IMR-90 (cell line): ENCODE measurements around the gene AXL. TPM values are rescaled to one million over a fixed set of nuclear protein-coding genes. Genes with fewer than 3 reads are reported as not detected.

ENCODE experiments used
- ATAC-seq: fragments of 200-7000 bp; cut with Tn5 transposase; 2 replicates; pipeline ENCODE4 v1.9.1; 2020; ENCODE audit warnings: low read depth, mild to moderate bottlenecking, moderate library complexity
- BruUV-seq: library from RNA; stranded (reverse); fragments of 400-500 nt; replicated peaks from 2 replicates; lab custom pipeline; 2021; lab: Mats Ljungman, UMichigan
- CTCF ChIA-PET: fragments of 300-600 bp; formaldehyde crosslinking; extraction: SDS; loops from one replicate; lab custom pipeline; 2021; ENCODE audit warnings: antibody characterized with exemption; lab: Yijun Ruan, JAX
- POLR2A ChIA-PET: fragments of 300-600 bp; sonication (Branson Sonifier 250); formaldehyde crosslinking; loops from one replicate; lab custom pipeline; 2022; ENCODE audit warnings: antibody characterized with exemption; ENCODE audit not compliant: unreplicated experiment; lab: Charles Lee
- DNase-seq: peaks from one replicate; pipeline ENCODE4 v3.0.0; 2013
- H2AFZ ChIP-seq: replicated peaks from 2 replicates; pipeline ENCODE3; 2013; ENCODE audit warnings: low read length, mild to moderate bottlenecking; ENCODE audit not compliant: poor library complexity
- H2AK5ac ChIP-seq: 2 replicates; pipeline ENCODE4 v1.6.1; 2013; ENCODE audit warnings: low read depth, low read length, inconsistent platforms
- H2AK9ac ChIP-seq: replicated peaks from 2 replicates; pipeline ENCODE3; 2013; ENCODE audit warnings: mild to moderate bottlenecking, low read depth, low read length, moderate library complexity; ENCODE audit not compliant: poor library complexity
- H2BK120ac ChIP-seq: 2 replicates; pipeline ENCODE4 v1.6.1; 2013; ENCODE audit warnings: low read depth, low read length, inconsistent platforms
- H2BK15ac ChIP-seq: 3 replicates; pipeline ENCODE4 v1.6.1; 2013; ENCODE audit warnings: low read depth, low read length, inconsistent platforms
- H2BK20ac ChIP-seq: 2 replicates; pipeline ENCODE4 v1.6.1; 2013; ENCODE audit warnings: low read depth, mild to moderate bottlenecking, inconsistent platforms, low read length, moderate library complexity
- H2BK5ac ChIP-seq: 2 replicates; pipeline ENCODE4 v1.6.1; 2013; ENCODE audit warnings: mild to moderate bottlenecking, low read depth, low read length, inconsistent platforms; ENCODE audit not compliant: poor library complexity, severe bottlenecking
- H3K14ac ChIP-seq: replicated peaks from 2 replicates; pipeline ENCODE4 v1.6.1; 2013; ENCODE audit warnings: low read depth, low read length, inconsistent platforms
- H3K18ac ChIP-seq: 2 replicates; pipeline ENCODE4 v1.6.1; 2013; ENCODE audit warnings: low read depth, low read length, control low read depth
- H3K23ac ChIP-seq: 2 replicates; pipeline ENCODE4 v1.6.1; 2013; ENCODE audit warnings: low read depth, low read length, inconsistent platforms
- H3K27ac ChIP-seq: 2 replicates; pipeline ENCODE4 v1.5.1; 2013; ENCODE audit warnings: mild to moderate bottlenecking, control low read depth, low read length; ENCODE audit not compliant: insufficient read depth
- H3K27me3 ChIP-seq: 2 replicates; pipeline ENCODE4 v1.6.1; 2013; ENCODE audit warnings: low read length; ENCODE audit not compliant: control insufficient read depth, insufficient read depth
- H3K36me3 ChIP-seq: 2 replicates; pipeline ENCODE4 v1.6.1; 2013; ENCODE audit warnings: low read length, mixed read lengths; ENCODE audit not compliant: control insufficient read depth, insufficient read depth
- H3K4ac ChIP-seq: 2 replicates; pipeline ENCODE4 v1.6.1; 2013; ENCODE audit warnings: low read depth, low read length, inconsistent platforms
- H3K4me1 ChIP-seq: 2 replicates; pipeline ENCODE4 v1.6.1; 2013; ENCODE audit warnings: low read length, mixed read lengths; ENCODE audit not compliant: control insufficient read depth, insufficient read depth
- H3K4me2 ChIP-seq: 2 replicates; pipeline ENCODE4 v1.6.1; 2013; ENCODE audit warnings: low read depth, mild to moderate bottlenecking, control low read depth, low read length, moderate library complexity
- H3K4me3 ChIP-seq: 2 replicates; pipeline ENCODE4 v1.5.1; 2013; ENCODE audit warnings: low read depth, mild to moderate bottlenecking, control low read depth, low read length, moderate library complexity; ENCODE audit not compliant: insufficient read depth
- H3K56ac ChIP-seq: 2 replicates; pipeline ENCODE4 v1.6.1; 2013; ENCODE audit warnings: low read length, inconsistent platforms; ENCODE audit not compliant: insufficient read depth; ENCODE audit errors: extremely low read depth
- H3K79me1 ChIP-seq, 2 experiments: 2 replicates each; pipeline ENCODE4 v1.6.1; 2013; ENCODE audit warnings: low read length in 2 of 2, inconsistent platforms in 1 of 2, low read depth in 1 of 2
- H3K9ac ChIP-seq: 2 replicates; pipeline ENCODE4 v1.6.1; 2013; ENCODE audit warnings: low read depth, low read length, control low read depth
- H3K9me1 ChIP-seq: 2 replicates; pipeline ENCODE4 v1.6.1; 2013; ENCODE audit warnings: low read length, inconsistent platforms; ENCODE audit not compliant: insufficient read depth
- H3K9me3 ChIP-seq: 2 replicates; pipeline ENCODE4 v1.6.1; 2013; ENCODE audit warnings: low read length; ENCODE audit not compliant: control insufficient read depth, insufficient read depth
- H4K20me1 ChIP-seq: 2 replicates; pipeline ENCODE4 v1.6.1; 2013; ENCODE audit warnings: low read length, inconsistent platforms; ENCODE audit not compliant: insufficient read depth
- H4K5ac ChIP-seq: 2 replicates; pipeline ENCODE4 v1.6.1; 2013; ENCODE audit warnings: mild to moderate bottlenecking, low read depth, low read length, control low read depth
- H4K8ac ChIP-seq, 2 experiments: 2 replicates each; pipeline ENCODE4 v1.6.1; 2013; ENCODE audit warnings: low read depth in 2 of 2, low read length in 2 of 2, control low read depth in 1 of 2, inconsistent platforms in 1 of 2
- H4K91ac ChIP-seq: 2 replicates; pipeline ENCODE4 v1.6.1; 2013; ENCODE audit warnings: low read depth, low read length, inconsistent platforms; ENCODE audit not compliant: insufficient read depth
- MAZ ChIP-seq: IDR thresholded peaks from 2 replicates; pipeline ENCODE4 v1.6.1; 2012; ENCODE audit warnings: low read depth, mild to moderate bottlenecking, low read length, improper control_type of control experiment, moderate library complexity, borderline replicate concordance
- SMC3 ChIP-seq: fragments of 150-350 bp; IDR thresholded peaks from 2 replicates; pipeline ENCODE4 v1.6.1; 2016; ENCODE audit warnings: low read depth, mild to moderate bottlenecking, antibody characterized with exemption, low read length, moderate library complexity
- WGBS, 2 experiments: methylation state at CpG; one replicate each; pipeline versions ENCODE4 v1.1.5 to v1.1.7; 2013; ENCODE audit warnings: missing lambda C conversion rate in 2 of 2; ENCODE audit not compliant: insufficient read length in 1 of 2; ENCODE audit errors: extremely low coverage in 2 of 2; 5-methylcytosine and 5-hydroxymethylcytosine counted together
- dilution Hi-C: fragments of 300-500 bp; cut with HindIII; formaldehyde crosslinking; loops from one replicate; pipeline ENCODE4 v1.14.3; 2018; ENCODE audit warnings: low sequenced_read_pairs; ENCODE audit not compliant: unreplicated experiment
- in situ Hi-C: fragments of 300-500 bp; cut with MboI; formaldehyde crosslinking; loops from 3 replicates; pipeline ENCODE4 v1.14.3; 2019; ENCODE audit warnings: low sequenced_read_pairs, inconsistent platforms, mixed read lengths
- intact Hi-C: fragments of 100-400 bp; cut with micrococcal nuclease; formaldehyde crosslinking; loops from 2 replicates; pipeline ENCODE4 v1.10.0; 2022
- polyA plus RNA-seq, 3 experiments: library from polyadenylated mRNA; depleted of rRNA; stranded (reverse); fragments of >200 nt; gene quantifications; 2 replicates each; pipeline ENCODE4 v1.2.3, GENCODE V29; 2012; ENCODE audit warnings: low replicate concordance in 1 of 3
- total RNA-seq: library from RNA; depleted of rRNA; stranded (reverse); fragments of >200 nt; gene quantifications from 2 replicates; pipeline ENCODE4 v1.2.3, GENCODE V29; 2012

Gene AXL
- total and polyA plus RNA-seq, 2 of the 4 experiments (the other 2 are of a cell fraction), result 212 to 466 TPM

GRCh38 chr19:41295499-41295898 lies 76.5 kb downstream of the AXL start:
- TF ChIP-seq SMC3, result no peak
- TF ChIP-seq MAZ, result no peak
- Histone ChIP-seq H2AFZ (no peak overlapping the region), H2BK15ac (no peak overlapping the region), H3K4me2 (no peak overlapping the region), H4K91ac (no peak overlapping the region), H3K9ac (no peak overlapping the region), H2AK5ac (no peak overlapping the region), H4K20me1 (peaks cover 64% of the 10 kb centered on the region), H3K27me3 (no peaks in the 10 kb centered on the region), H3K18ac (no peak overlapping the region), H2BK20ac (no peak overlapping the region), H2BK5ac (no peak overlapping the region), H3K23ac (no peak overlapping the region), H3K9me1 (peaks cover 25% of the 10 kb centered on the region), H3K79me1 (peaks cover 53 to 82% of the 10 kb centered on the region in 2 experiments), H3K56ac (no peak overlapping the region), H3K4me3 (no peak overlapping the region), H2AK9ac (no peak overlapping the region), H2BK120ac (no peak overlapping the region), H3K36me3 (peaks cover 80% of the 10 kb centered on the region), H3K27ac (no peak overlapping the region), H4K5ac (no peak overlapping the region), H3K14ac (no peak overlapping the region), H3K4me1 (peaks cover 24% of the 10 kb centered on the region), H4K8ac (no peak overlapping the region), H3K4ac (no peak overlapping the region), H3K9me3 (no peaks in the 10 kb centered on the region)
- dilution Hi-C loops, result no loop called here
- ChIA-PET POLR2A (no interaction called here), CTCF (no interaction called here)
- intact Hi-C loops, result no loop called here
- DNase-seq (no peak), ATAC-seq (no peak)
- in situ Hi-C loops, result no loop called here
- no CpG with 5 or more reads among the region's 6 CpGs for WGBS, 2 experiments
- BruUV-seq, result no TSS peak
